Endothelial cell of umbilical vein (primary cell): Measurements from ENCODE around the gene SORCS2. TPM values are rescaled to one million over a fixed set of nuclear protein-coding genes. Genes with fewer than 3 reads are reported as not detected.

Source experiments
- BruUV-seq: library from RNA; stranded (reverse); fragments of 400-500 nt; replicated peaks from 2 replicates; lab custom pipeline; 2021; lab: Mats Ljungman, UMichigan
- CTCF ChIA-PET: fragments of 300-600, 350-600 bp; sonication (Branson Sonifier 250); formaldehyde crosslinking; loops from one replicate; lab custom pipeline; 2021; ENCODE audit warnings: antibody characterized with exemption, inconsistent platforms; lab: Charles Lee
- POLR2A ChIA-PET: fragments of 300-600, 350-600 bp; sonication (Branson Sonifier 250); formaldehyde crosslinking; loops from one replicate; lab custom pipeline; 2021; ENCODE audit warnings: antibody characterized with exemption, inconsistent platforms; lab: Charles Lee
- DNase-seq: peaks from one replicate; pipeline ENCODE4 v3.0.0-alpha.2; 2011; ENCODE audit warnings: low read depth, low spot score
- FAIRE-seq: peaks from 2 replicates; lab custom pipeline; 2011; peaks lifted over from hg19 to GRCh38; lab: Jason Lieb, UNC
- H2AFZ ChIP-seq: 2 replicates; pipeline ENCODE4 v1.6.0; 2012; ENCODE audit warnings: low read depth, low read length, control low read depth, inconsistent platforms
- H3K27ac ChIP-seq: 2 replicates; pipeline ENCODE4 v1.5.1; 2011; ENCODE audit warnings: low read depth, mild to moderate bottlenecking, control low read depth, low read length, moderate library complexity; ENCODE audit not compliant: insufficient read depth
- H3K27me3 ChIP-seq, 2 experiments: 2 replicates each; pipeline versions ENCODE4 v1.6.0 to v1.6.1; 2011; ENCODE audit warnings: low read length in 2 of 2, mixed read lengths in 1 of 2; ENCODE audit not compliant: control insufficient read depth in 2 of 2, insufficient read depth in 2 of 2
- H3K36me3 ChIP-seq, 2 experiments: 2 replicates in 1 of 2; 3 replicates in 1 of 2; pipeline ENCODE4 v1.5.1; 2011; ENCODE audit warnings: low read length in 2 of 2, mild to moderate bottlenecking in 1 of 2, moderate library complexity in 1 of 2; ENCODE audit not compliant: control insufficient read depth in 2 of 2, insufficient read depth in 2 of 2; ENCODE audit errors: extremely low read depth in 1 of 2
- H3K4me1 ChIP-seq: 3 replicates; pipeline ENCODE4 v1.5.1; 2011; ENCODE audit warnings: mild to moderate bottlenecking, low read length; ENCODE audit not compliant: control insufficient read depth, insufficient read depth; ENCODE audit errors: extremely low read depth
- H3K4me2 ChIP-seq: 2 replicates; pipeline ENCODE4 v1.6.1; 2011; ENCODE audit warnings: low read length, control low read depth, mixed read lengths; ENCODE audit not compliant: insufficient read depth
- H3K4me3 ChIP-seq, 3 experiments: fragments of 200-600 bp in 1 of 3; sonication (generic), shearing (Covaris generic) in 1 of 3; replicated peaks in 1 of 3; 2 replicates each; pipeline ENCODE4 v1.5.1; 2011 to 2016; ENCODE audit warnings: control low read depth in 3 of 3, low read length in 3 of 3, mild to moderate bottlenecking in 2 of 3, inconsistent platforms in 1 of 3, low read depth in 1 of 3, moderate library complexity in 1 of 3; ENCODE audit not compliant: insufficient read depth in 1 of 3
- H3K79me2 ChIP-seq: 2 replicates; pipeline ENCODE4 v1.6.0; 2012; ENCODE audit warnings: low read length, inconsistent platforms; ENCODE audit not compliant: control insufficient read depth, insufficient read depth
- H3K9ac ChIP-seq: replicated peaks from 2 replicates; pipeline ENCODE3; 2011; ENCODE audit warnings: low read length, control low read depth; ENCODE audit not compliant: insufficient read depth; ENCODE audit errors: extremely low read depth
- H3K9me1 ChIP-seq: replicated peaks from 3 replicates; pipeline ENCODE4 v1.6.0; 2011; ENCODE audit warnings: mild to moderate bottlenecking, low read length; ENCODE audit not compliant: control insufficient read depth, insufficient read depth; ENCODE audit errors: extremely low read depth
- H3K9me3 ChIP-seq: replicated peaks from 2 replicates; pipeline ENCODE4 v1.5.1; 2012; ENCODE audit warnings: low read length, inconsistent platforms; ENCODE audit not compliant: control insufficient read depth, insufficient read depth
- H4K20me1 ChIP-seq: replicated peaks from 2 replicates; pipeline ENCODE3; 2011; ENCODE audit warnings: mild to moderate bottlenecking, low read length; ENCODE audit not compliant: control insufficient read depth, insufficient read depth; ENCODE audit errors: extremely low read depth
- EZH2 ChIP-seq: IDR thresholded peaks from 2 replicates; pipeline ENCODE4 v1.6.1; 2012; ENCODE audit warnings: borderline replicate concordance, low read depth, mild to moderate bottlenecking, moderate library complexity, low read length, inconsistent platforms; ENCODE audit not compliant: severe bottlenecking
- FOS ChIP-seq: IDR thresholded peaks from 2 replicates; pipeline ENCODE4 v1.6.1; 2011; ENCODE audit warnings: mild to moderate bottlenecking, low read length, moderate library complexity, borderline replicate concordance; ENCODE audit not compliant: insufficient read depth
- GATA2 ChIP-seq: IDR thresholded peaks from 2 replicates; pipeline ENCODE4 v1.7.0; 2011; ENCODE audit warnings: low read depth, mild to moderate bottlenecking, moderate library complexity, mixed read lengths, low read length; ENCODE audit not compliant: insufficient read length, insufficient read depth
- JUN ChIP-seq: IDR thresholded peaks from 2 replicates; pipeline ENCODE4 v1.6.1; 2011; ENCODE audit warnings: borderline replicate concordance, low read depth; ENCODE audit not compliant: insufficient read length, insufficient read depth
- MAX ChIP-seq: IDR thresholded peaks from 2 replicates; pipeline ENCODE4 v1.6.1; 2011; ENCODE audit not compliant: insufficient read depth, insufficient read length
- MYC ChIP-seq: IDR thresholded peaks from one replicate; pipeline ENCODE4 v1.6.1; 2011; ENCODE audit warnings: mild to moderate bottlenecking, low read depth, low read length
- POLR2A ChIP-seq: IDR thresholded peaks from 2 replicates; pipeline ENCODE4 v1.6.1; 2012; ENCODE audit warnings: low read depth, mild to moderate bottlenecking, control low read depth, low read length
- POLR2AphosphoS5 ChIP-seq: IDR thresholded peaks from 2 replicates; pipeline ENCODE4 v1.6.1; 2012; ENCODE audit warnings: low read depth, mild to moderate bottlenecking, control low read depth, low read length, moderate library complexity; ENCODE audit not compliant: insufficient read depth
- dilution Hi-C: fragments of 300-500 bp; cut with MboI; formaldehyde crosslinking; loops from one replicate; pipeline ENCODE4 v1.15.0; 2019; ENCODE audit warnings: low sequenced_read_pairs; ENCODE audit not compliant: extremely low pct_ligation_motif_present
- intact Hi-C: fragments of 100-400 bp; cut with micrococcal nuclease; formaldehyde crosslinking; loops from one replicate; pipeline ENCODE4 v1.10.0; 2022
- polyA plus RNA-seq, 4 experiments: library from polyadenylated mRNA; depleted of rRNA in 3 of 4; stranded (reverse) in 3 of 4; unstranded in 1 of 4; fragments of >200 nt; gene quantifications; 2 replicates each; pipeline versions ENCODE4 v1.2.1 to v1.2.3, GENCODE V29; 2011 to 2012; ENCODE audit warnings: missing spikeins in 1 of 4
- total RNA-seq: library from RNA; stranded (reverse); gene quantifications from 2 replicates; pipeline ENCODE4 v1.2.3, GENCODE V29; 2021
- TF ChIP-seq, protein P1 (sequence below), 2 donors: IDR thresholded peaks; 1 replicate in 1 of 2; 2 replicates in 1 of 2; pipeline ENCODE4 v1.5.1; 2011; ENCODE audit warnings: low read length in 2 of 2, mild to moderate bottlenecking in 2 of 2, moderate library complexity in 2 of 2, control low read depth in 1 of 2, inconsistent platforms in 1 of 2, low read depth in 1 of 2; ENCODE audit not compliant: insufficient read depth in 1 of 2; ENCODE audit errors: extremely low read depth in 1 of 2

Gene SORCS2
- total and polyA plus RNA-seq, 2 donors (not counting 3 experiments of a cell fraction or from before 2014, with no cell fraction given) = not detected

GRCh38 chr4:7760706-7761105 lies 568.4 kb downstream of the SORCS2 start:
- TF ChIP-seq JUN (no peak), POLR2AphosphoS5 (no peak), POLR2A (no peak), EZH2 (no peak), MYC (no peak), MAX (no peak), FOS (no peak), GATA2 (no peak)
- TF ChIP-seq, protein P1, sequence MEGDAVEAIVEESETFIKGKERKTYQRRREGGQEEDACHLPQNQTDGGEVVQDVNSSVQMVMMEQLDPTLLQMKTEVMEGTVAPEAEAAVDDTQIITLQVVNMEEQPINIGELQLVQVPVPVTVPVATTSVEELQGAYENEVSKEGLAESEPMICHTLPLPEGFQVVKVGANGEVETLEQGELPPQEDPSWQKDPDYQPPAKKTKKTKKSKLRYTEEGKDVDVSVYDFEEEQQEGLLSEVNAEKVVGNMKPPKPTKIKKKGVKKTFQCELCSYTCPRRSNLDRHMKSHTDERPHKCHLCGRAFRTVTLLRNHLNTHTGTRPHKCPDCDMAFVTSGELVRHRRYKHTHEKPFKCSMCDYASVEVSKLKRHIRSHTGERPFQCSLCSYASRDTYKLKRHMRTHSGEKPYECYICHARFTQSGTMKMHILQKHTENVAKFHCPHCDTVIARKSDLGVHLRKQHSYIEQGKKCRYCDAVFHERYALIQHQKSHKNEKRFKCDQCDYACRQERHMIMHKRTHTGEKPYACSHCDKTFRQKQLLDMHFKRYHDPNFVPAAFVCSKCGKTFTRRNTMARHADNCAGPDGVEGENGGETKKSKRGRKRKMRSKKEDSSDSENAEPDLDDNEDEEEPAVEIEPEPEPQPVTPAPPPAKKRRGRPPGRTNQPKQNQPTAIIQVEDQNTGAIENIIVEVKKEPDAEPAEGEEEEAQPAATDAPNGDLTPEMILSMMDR (IDR thresholded peaks at IDR 0.05; ENCODE audit: extremely low read depth in 1 of 2, insufficient read depth in 1 of 2, low read depth in 1 of 2, low read length in 2 of 2) = no peak
- no peak for FAIRE-seq
- no peaks in the 10 kb centered on the region for H3K27me3 ChIP-seq
- no peak overlapping the region for H3K4me3 ChIP-seq
- intact Hi-C loops (loop anchor here (1.0 to 2.0 kb wide), 2 partner anchors 42 to 226 kb away; no protein-coding TSS in a partner anchor), dilution Hi-C loops (no loop called here)
- H3K4me1 ChIP-seq = peaks cover 9% of the 10 kb centered on the region
- no peaks in the 10 kb centered on the region for H3K9me3 ChIP-seq
- peaks cover 11 to 45% of the 10 kb centered on the region in 2 experiments for H3K36me3 ChIP-seq
- H3K27ac ChIP-seq = no peak overlapping the region
- H3K4me2 ChIP-seq = no peak overlapping the region
- H3K79me2 ChIP-seq = peaks cover 2% of the 10 kb centered on the region
- BruUV-seq = no TSS peak
- H3K9me1 ChIP-seq = no peaks in the 10 kb centered on the region
- no peaks in the 10 kb centered on the region for H4K20me1 ChIP-seq
- no peak overlapping the region for H3K9ac ChIP-seq
- CTCF ChIA-PET = interaction anchor here (1.4 to 2.8 kb wide), 5 partner anchors 15 to 228 kb away, joined by 5 to 13 read pairs (median 8); no protein-coding TSS in a partner anchor
- POLR2A ChIA-PET = no interaction called here
- no peak overlapping the region for H2AFZ ChIP-seq
- DNase-seq = no peak
